Measurements from ENCODE around the gene PRR15. TPM values are rescaled to one million over a fixed set of nuclear protein-coding genes. Genes with fewer than 3 reads are reported as not detected.

The PRR15 gene
- total and polyA plus RNA-seq, 4 donors, result 0.02 to 0.98 (median 0.17) TPM; not detected in 1

DNA sequence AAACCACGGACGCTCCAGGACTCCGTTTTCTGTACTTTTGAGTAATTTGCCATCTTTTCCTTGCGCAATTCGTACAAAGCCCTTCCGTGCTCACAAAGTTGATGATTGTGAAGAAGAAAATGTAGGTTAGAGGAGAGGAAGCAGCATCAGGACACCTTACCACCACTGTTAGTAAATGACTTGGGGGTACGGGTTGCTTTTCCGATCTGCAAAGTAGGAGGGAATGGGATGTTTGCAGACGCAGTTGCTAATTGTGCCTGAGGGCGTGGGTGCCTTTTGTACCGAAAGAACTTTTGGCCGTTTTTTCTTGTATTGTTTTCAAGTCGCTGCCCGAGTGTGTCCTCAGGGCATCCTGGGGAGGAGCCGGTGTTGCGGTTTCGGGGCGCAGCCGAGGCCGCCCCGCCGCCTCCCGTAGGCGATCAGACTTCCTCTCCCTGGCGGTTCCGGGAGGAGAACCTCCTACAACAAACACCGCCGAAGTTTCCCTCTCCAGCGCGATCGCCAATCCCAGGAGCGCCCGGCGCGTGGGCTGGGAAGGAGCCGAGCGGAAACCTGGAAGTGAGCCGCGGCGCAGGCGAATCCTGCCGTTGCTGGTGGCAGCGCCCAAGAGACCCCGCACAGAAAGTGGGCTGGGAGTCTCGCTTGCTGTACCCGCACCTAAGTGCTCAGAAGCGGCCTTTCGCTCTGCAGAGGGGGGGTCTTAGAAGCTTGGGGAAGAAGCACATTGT lies 1.0 kb downstream of the PRR15 start:
- no peaks in the 10 kb centered on the region for H3K36me3 ChIP-seq (ENCODE audit: control insufficient read depth in 4 of 4, insufficient read depth in 3 of 4, low read depth in 1 of 4, low read length in 3 of 4)
- no peak for DNase-seq (ENCODE audit: low spot score)
- H3K4me3 ChIP-seq (ENCODE audit: low read depth in 1 of 3, low read length in 3 of 3), result peak overlapping the region; percentile 8 to 68 (median 51)
- 2% methylated on average over 48 of the region's 48 CpGs for WGBS
- TF ChIP-seq FOXA2 (IDR thresholded peaks at IDR 0.05) (no peak), JUND (IDR thresholded peaks at IDR 0.05) (no peak), YY1 (IDR thresholded peaks at IDR 0.05) (no peak), RAD21 (IDR thresholded peaks at IDR 0.05) (no peak), HNF4G (IDR thresholded peaks at IDR 0.05) (no peak), SP1 (IDR thresholded peaks at IDR 0.05) (no peak), HNF4A (conservative IDR thresholded peaks at IDR 0.05) (no peak)
- TF ChIP-seq, protein P1, sequence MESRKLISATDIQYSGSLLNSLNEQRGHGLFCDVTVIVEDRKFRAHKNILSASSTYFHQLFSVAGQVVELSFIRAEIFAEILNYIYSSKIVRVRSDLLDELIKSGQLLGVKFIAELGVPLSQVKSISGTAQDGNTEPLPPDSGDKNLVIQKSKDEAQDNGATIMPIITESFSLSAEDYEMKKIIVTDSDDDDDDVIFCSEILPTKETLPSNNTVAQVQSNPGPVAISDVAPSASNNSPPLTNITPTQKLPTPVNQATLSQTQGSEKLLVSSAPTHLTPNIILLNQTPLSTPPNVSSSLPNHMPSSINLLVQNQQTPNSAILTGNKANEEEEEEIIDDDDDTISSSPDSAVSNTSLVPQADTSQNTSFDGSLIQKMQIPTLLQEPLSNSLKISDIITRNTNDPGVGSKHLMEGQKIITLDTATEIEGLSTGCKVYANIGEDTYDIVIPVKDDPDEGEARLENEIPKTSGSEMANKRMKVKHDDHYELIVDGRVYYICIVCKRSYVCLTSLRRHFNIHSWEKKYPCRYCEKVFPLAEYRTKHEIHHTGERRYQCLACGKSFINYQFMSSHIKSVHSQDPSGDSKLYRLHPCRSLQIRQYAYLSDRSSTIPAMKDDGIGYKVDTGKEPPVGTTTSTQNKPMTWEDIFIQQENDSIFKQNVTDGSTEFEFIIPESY (IDR thresholded peaks at IDR 0.05), result no peak
- TF ChIP-seq, protein P2, sequence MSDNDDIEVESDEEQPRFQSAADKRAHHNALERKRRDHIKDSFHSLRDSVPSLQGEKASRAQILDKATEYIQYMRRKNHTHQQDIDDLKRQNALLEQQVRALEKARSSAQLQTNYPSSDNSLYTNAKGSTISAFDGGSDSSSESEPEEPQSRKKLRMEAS (IDR thresholded peaks at IDR 0.05), result no peak
- H3K4me1 ChIP-seq (ENCODE audit: control insufficient read depth in 4 of 4, insufficient read depth in 4 of 4, low read length in 3 of 4), result peaks cover 12 to 45% (median 40%) of the 10 kb centered on the region in 4 donors
- no peaks in the 10 kb centered on the region for H3K9me3 ChIP-seq (ENCODE audit: control insufficient read depth in 4 of 4, low read length in 3 of 4)
- no peak overlapping the region for H3K27ac ChIP-seq (ENCODE audit: low read depth in 1 of 2, low read length in 2 of 2)
- no peak overlapping the region for H3K9ac ChIP-seq (ENCODE audit: low read depth in 1 of 2, low read length in 2 of 2)
- H3K27me3 ChIP-seq (ENCODE audit: control insufficient read depth in 4 of 4, insufficient read depth in 4 of 4, low read length in 3 of 4), result peaks cover 0 to 11% (median 3%) of the 10 kb centered on the region in 4 donors

DNA sequence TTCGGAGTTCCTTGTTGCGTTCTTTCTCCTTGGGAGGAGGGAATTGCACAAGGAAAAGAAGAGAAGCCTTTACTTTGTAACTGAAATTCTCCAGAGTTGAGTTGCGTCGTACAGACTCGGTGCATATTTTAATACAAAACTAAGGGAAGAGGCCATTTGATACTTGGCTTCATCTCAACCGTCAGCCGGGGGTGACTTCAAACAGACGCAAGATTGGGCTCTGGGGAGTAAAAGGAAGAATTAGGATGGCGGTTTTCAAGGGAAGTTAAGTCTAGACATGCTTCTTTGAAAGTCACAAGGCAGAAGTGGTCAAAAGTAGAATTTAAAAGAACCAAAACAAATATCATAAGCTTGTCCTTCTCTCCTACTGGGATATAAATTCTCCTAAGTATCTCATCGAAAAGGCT lies 1.6 kb downstream of the PRR15 start:
- no peaks in the 10 kb centered on the region for H3K36me3 ChIP-seq (ENCODE audit: control insufficient read depth in 4 of 4, insufficient read depth in 3 of 4, low read depth in 1 of 4, low read length in 3 of 4)
- no peaks in the 10 kb centered on the region for H3K9me3 ChIP-seq (ENCODE audit: control insufficient read depth in 4 of 4, low read length in 3 of 4)
- peak overlapping the region; percentile 8 to 68 (median 51) for H3K4me3 ChIP-seq (ENCODE audit: low read depth in 1 of 3, low read length in 3 of 3)
- no peak for DNase-seq (ENCODE audit: low spot score)
- H3K4me1 ChIP-seq (ENCODE audit: control insufficient read depth in 4 of 4, insufficient read depth in 4 of 4, low read length in 3 of 4), result peaks cover 12 to 45% (median 40%) of the 10 kb centered on the region in 4 donors
- no peak overlapping the region for H3K27ac ChIP-seq (ENCODE audit: low read depth in 1 of 2, low read length in 2 of 2)
- TF ChIP-seq RXRA (IDR thresholded peaks at IDR 0.05) (no peak), TAF1 (conservative IDR thresholded peaks at IDR 0.05) (no peak), JUND (IDR thresholded peaks at IDR 0.05) (no peak), HNF4A (conservative IDR thresholded peaks at IDR 0.05) (no peak), HNF4G (IDR thresholded peaks at IDR 0.05) (no peak), RAD21 (IDR thresholded peaks at IDR 0.05) (no peak), NR2F2 (IDR thresholded peaks at IDR 0.05) (no peak), GABPA (IDR thresholded peaks at IDR 0.05 in 1 of 2, conservative IDR thresholded peaks at IDR 0.05 in 1 of 2) (no peak), SP1 (IDR thresholded peaks at IDR 0.05) (no peak), EGR1 (IDR thresholded peaks at IDR 0.05; ENCODE audit: low read depth in 2 of 2) (no peak), YY1 (IDR thresholded peaks at IDR 0.05) (no peak), FOXA2 (IDR thresholded peaks at IDR 0.05) (no peak), FOXA1 (IDR thresholded peaks at IDR 0.05) (no peak)
- TF ChIP-seq, protein P2 (IDR thresholded peaks at IDR 0.05), result no peak
- TF ChIP-seq, protein P3, sequence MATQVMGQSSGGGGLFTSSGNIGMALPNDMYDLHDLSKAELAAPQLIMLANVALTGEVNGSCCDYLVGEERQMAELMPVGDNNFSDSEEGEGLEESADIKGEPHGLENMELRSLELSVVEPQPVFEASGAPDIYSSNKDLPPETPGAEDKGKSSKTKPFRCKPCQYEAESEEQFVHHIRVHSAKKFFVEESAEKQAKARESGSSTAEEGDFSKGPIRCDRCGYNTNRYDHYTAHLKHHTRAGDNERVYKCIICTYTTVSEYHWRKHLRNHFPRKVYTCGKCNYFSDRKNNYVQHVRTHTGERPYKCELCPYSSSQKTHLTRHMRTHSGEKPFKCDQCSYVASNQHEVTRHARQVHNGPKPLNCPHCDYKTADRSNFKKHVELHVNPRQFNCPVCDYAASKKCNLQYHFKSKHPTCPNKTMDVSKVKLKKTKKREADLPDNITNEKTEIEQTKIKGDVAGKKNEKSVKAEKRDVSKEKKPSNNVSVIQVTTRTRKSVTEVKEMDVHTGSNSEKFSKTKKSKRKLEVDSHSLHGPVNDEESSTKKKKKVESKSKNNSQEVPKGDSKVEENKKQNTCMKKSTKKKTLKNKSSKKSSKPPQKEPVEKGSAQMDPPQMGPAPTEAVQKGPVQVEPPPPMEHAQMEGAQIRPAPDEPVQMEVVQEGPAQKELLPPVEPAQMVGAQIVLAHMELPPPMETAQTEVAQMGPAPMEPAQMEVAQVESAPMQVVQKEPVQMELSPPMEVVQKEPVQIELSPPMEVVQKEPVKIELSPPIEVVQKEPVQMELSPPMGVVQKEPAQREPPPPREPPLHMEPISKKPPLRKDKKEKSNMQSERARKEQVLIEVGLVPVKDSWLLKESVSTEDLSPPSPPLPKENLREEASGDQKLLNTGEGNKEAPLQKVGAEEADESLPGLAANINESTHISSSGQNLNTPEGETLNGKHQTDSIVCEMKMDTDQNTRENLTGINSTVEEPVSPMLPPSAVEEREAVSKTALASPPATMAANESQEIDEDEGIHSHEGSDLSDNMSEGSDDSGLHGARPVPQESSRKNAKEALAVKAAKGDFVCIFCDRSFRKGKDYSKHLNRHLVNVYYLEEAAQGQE (IDR thresholded peaks at IDR 0.05), result no peak
- TF ChIP-seq, protein P4, sequence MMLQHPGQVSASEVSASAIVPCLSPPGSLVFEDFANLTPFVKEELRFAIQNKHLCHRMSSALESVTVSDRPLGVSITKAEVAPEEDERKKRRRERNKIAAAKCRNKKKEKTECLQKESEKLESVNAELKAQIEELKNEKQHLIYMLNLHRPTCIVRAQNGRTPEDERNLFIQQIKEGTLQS (IDR thresholded peaks at IDR 0.05), result no peak
- TF ChIP-seq, protein P1 (IDR thresholded peaks at IDR 0.05), result no peak
- TF ChIP-seq, protein P5, sequence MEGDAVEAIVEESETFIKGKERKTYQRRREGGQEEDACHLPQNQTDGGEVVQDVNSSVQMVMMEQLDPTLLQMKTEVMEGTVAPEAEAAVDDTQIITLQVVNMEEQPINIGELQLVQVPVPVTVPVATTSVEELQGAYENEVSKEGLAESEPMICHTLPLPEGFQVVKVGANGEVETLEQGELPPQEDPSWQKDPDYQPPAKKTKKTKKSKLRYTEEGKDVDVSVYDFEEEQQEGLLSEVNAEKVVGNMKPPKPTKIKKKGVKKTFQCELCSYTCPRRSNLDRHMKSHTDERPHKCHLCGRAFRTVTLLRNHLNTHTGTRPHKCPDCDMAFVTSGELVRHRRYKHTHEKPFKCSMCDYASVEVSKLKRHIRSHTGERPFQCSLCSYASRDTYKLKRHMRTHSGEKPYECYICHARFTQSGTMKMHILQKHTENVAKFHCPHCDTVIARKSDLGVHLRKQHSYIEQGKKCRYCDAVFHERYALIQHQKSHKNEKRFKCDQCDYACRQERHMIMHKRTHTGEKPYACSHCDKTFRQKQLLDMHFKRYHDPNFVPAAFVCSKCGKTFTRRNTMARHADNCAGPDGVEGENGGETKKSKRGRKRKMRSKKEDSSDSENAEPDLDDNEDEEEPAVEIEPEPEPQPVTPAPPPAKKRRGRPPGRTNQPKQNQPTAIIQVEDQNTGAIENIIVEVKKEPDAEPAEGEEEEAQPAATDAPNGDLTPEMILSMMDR (IDR thresholded peaks at IDR 0.05; ENCODE audit: low read depth, low read length, missing input control), result no peak
- WGBS, result 11% methylated on average over 10 of the region's 10 CpGs
- H3K9ac ChIP-seq (ENCODE audit: low read depth in 1 of 2, low read length in 2 of 2), result no peak overlapping the region
- peaks cover 0 to 11% (median 3%) of the 10 kb centered on the region in 4 donors for H3K27me3 ChIP-seq (ENCODE audit: control insufficient read depth in 4 of 4, insufficient read depth in 4 of 4, low read length in 3 of 4)

Data from liver (tissue), 9 donors.